Small intestine (tissue), 7 donors: Measurements from ENCODE around the gene MPRIP. TPM values are rescaled to one million over a fixed set of nuclear protein-coding genes. Genes with fewer than 3 reads are reported as not detected.
A peak's percentile ranks its signal among the peaks of the same experiment; 100 is the strongest.

Experiments
- DNase-seq, 2 donors: peaks; one replicate each; pipeline versions ENCODE4 v3.0.0 to v3.0.0-alpha.2; 2013
- FAIRE-seq: peaks from 2 replicates; lab custom pipeline; 2012; peaks lifted over from hg19 to GRCh38; lab: Jason Lieb, UNC
- H3K27ac ChIP-seq, 3 donors: one replicate each; pipeline ENCODE4 v1.5.1; 2013; ENCODE audit warnings: low read length in 2 of 3, mild to moderate bottlenecking in 2 of 3, control low read depth in 1 of 3, inconsistent platforms in 1 of 3, low read depth in 1 of 3, moderate library complexity in 1 of 3
- H3K27me3 ChIP-seq, 3 donors: one replicate each; pipeline ENCODE4 v1.6.1; 2013; ENCODE audit warnings: low read length in 3 of 3, inconsistent platforms in 1 of 3; ENCODE audit not compliant: control insufficient read depth in 3 of 3, insufficient read depth in 3 of 3
- H3K36me3 ChIP-seq, 3 donors: one replicate each; pipeline ENCODE4 v1.6.1; 2013; ENCODE audit warnings: low read length in 3 of 3, inconsistent platforms in 1 of 3, low read depth in 1 of 3, mild to moderate bottlenecking in 1 of 3, moderate library complexity in 1 of 3; ENCODE audit not compliant: control insufficient read depth in 3 of 3, insufficient read depth in 2 of 3
- H3K4me1 ChIP-seq, 3 donors: one replicate each; pipeline ENCODE4 v1.6.1; 2013; ENCODE audit warnings: low read length in 2 of 3, inconsistent platforms in 1 of 3, low read depth in 1 of 3, mild to moderate bottlenecking in 1 of 3, moderate library complexity in 1 of 3; ENCODE audit not compliant: control insufficient read depth in 3 of 3, insufficient read depth in 2 of 3
- H3K4me3 ChIP-seq, 3 donors: one replicate each; pipeline ENCODE4 v1.5.1; 2013; ENCODE audit warnings: low read length in 3 of 3, control low read depth in 1 of 3, inconsistent platforms in 1 of 3, low read depth in 1 of 3, mild to moderate bottlenecking in 1 of 3, moderate library complexity in 1 of 3
- H3K9me3 ChIP-seq, 2 donors: one replicate each; pipeline ENCODE4 v1.6.1; 2013; ENCODE audit warnings: low read depth in 1 of 2, low read length in 1 of 2; ENCODE audit not compliant: control insufficient read depth in 2 of 2, insufficient read depth in 1 of 2
- WGBS, 3 donors: extraction: QIAGEN DNeasy Blood & Tissue Kit; methylation state at CpG; one replicate each; pipeline ENCODE4 v1.1.7; 2013; 5-methylcytosine and 5-hydroxymethylcytosine counted together
- polyA plus RNA-seq, 4 donors: library from polyadenylated mRNA; stranded (reverse) in 3 of 4; unstranded in 1 of 4; fragments of 200-250 nt in 3 of 4; fragments of 120-200 nt in 1 of 4; gene quantifications; one replicate each; pipeline versions ENCODE4 v1.2.1 to v1.2.3, GENCODE V29; 2013
- donor health status: healthy with polysubstance abuse.
- donor health status: control.
- donor health status: control.
- donor health status: Bipolar disorder and iron deficiency.
- donor health status: healthy.

Gene MPRIP
- polyA plus RNA-seq, 4 donors: 98.9 to 233 (median 190) TPM

DNA sequence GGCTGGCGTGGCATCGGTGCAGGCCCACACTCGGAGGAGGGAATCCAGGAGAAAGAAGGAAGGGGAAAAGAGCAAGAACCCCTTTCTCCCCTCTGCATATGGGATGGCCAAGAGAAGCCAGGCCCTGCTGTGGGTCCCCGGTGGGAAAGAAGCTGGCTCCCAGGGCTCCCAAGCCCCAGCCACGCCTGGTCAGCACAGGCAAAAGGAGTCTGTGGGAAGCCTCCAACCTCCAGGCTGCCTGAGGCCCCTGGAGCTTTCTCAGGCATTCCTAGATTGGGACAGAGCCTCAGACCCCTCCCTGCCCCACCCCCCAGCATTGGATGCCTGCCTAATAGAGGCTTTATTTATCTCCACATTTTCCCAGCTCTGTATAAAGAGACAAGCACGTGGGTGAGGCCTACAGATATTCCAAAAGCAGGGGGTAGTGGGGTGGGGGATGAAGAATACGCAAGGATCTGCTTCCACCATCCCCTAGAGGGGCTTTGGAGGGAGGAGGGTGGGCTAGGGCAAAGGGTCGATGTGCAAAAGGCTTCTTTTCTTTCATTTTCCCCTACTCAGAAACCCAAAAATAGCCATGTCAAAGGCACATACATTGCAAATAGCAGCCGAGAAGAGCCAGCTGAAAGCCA is 56.4 kb downstream of the MPRIP start:
- Histone ChIP-seq H3K27me3 (no peaks in the 10 kb centered on the region), H3K9me3 (no peaks in the 10 kb centered on the region), H3K4me1 (peaks cover 7 to 48% (median 16%) of the 10 kb centered on the region in 3 donors), H3K36me3 (peaks cover 0 to 58% (median 3%) of the 10 kb centered on the region in 3 donors), H3K4me3 (no peak overlapping the region), H3K27ac (peak overlapping the region in 2 of 3 donors; percentile 25 to 94)
- FAIRE-seq: no peak
- peak in 1 of 2 donors; percentile 48 for DNase-seq
- 51 to 73% (median 65%) methylated on average over 8 to 9 of the region's 9 CpGs for WGBS, 3 donors

DNA sequence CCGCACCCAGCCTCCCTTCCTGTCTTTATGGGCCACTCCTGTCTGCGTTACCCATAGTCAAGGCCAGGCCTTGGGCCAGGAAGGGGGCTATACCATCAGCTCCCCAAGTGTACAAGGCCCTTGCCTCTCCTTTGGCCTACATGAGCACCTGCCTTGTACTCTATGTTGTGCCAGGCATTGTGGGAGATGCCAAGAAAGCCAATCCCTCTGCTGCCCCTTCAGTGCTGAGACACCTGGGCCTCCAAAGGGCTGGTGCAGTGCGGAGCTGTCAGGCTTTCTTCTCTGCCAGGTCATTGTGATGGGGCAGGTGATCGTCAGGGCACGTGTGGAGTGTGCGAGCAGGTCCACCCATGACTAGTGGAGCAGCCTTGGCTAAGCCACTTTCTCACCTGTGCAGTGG is 59.9 kb downstream of the MPRIP start:
- FAIRE-seq (no peak), DNase-seq (no peak)
- Histone ChIP-seq H3K9me3 (no peaks in the 10 kb centered on the region), H3K27ac (peak overlapping the region in 1 of 3 donors; percentile 19), H3K36me3 (peaks cover 0 to 80% (median 3%) of the 10 kb centered on the region in 3 donors), H3K27me3 (no peaks in the 10 kb centered on the region), H3K4me1 (peaks cover 0 to 35% (median 6%) of the 10 kb centered on the region in 3 donors), H3K4me3 (no peak overlapping the region)
- WGBS, 3 donors: 92 to 96% (median 94%) methylated on average over 6 of the region's 6 CpGs

DNA sequence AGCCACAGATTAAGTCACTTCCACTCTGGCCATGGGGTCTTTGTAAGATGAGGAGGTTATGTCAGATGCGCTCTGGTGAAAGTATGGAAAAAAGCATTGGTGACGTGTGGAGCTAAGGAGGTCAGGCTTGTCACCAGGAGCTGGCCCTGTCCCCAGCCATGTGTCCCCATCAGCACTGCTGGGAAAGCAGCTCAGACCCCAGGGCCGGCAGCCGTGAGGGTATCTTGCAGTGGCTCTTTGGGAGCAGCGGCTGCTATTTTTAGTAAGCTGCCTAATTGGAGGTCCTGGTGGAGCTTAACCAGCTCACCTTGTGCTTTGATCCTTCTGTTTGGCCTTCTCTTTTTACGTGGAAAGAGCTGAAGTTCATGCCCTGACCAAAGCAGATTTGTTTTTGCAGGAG is 60.9 kb downstream of the MPRIP start:
- 82 to 94% (median 93%) methylated on average over 6 of the region's 6 CpGs for WGBS, 3 donors
- no peak overlapping the region for H3K27ac ChIP-seq
- no peak for FAIRE-seq

DNA sequence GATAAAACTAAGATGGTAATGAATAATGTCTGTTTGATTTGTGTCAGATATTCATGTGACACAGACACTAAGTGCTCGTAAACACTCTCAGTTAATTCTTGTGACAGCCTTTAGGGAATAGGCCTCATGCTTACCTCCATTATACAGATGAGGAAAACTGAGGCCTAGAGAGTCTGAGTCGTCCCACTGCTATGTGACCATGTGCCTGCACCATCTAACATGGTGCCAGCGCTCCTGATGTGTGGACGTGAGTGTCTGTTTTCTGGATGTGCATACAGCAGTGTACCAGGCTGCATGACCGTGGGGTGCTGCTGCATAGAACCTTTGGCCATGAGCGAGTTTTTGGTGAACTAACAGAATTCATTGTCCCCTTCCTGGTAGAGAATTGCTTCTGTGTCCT is 61.8 kb downstream of the MPRIP start:
- Histone ChIP-seq H3K27me3 (no peaks in the 10 kb centered on the region), H3K27ac (no peak overlapping the region), H3K36me3 (peaks cover 0 to 85% (median 3%) of the 10 kb centered on the region in 3 donors), H3K4me3 (no peak overlapping the region), H3K4me1 (peaks cover 2 to 35% (median 4%) of the 10 kb centered on the region in 3 donors), H3K9me3 (no peaks in the 10 kb centered on the region)
- DNase-seq (no peak), FAIRE-seq (no peak)
- WGBS, 3 donors: 91 to 93% (median 93%) methylated on average over 6 of the region's 6 CpGs

More for the DNA sequence above, 60.9 kb downstream of the MPRIP start:
- DNase-seq: no peak
- H3K27me3 ChIP-seq: no peaks in the 10 kb centered on the region
- H3K36me3 ChIP-seq: peaks cover 0 to 86% (median 3%) of the 10 kb centered on the region in 3 donors
- H3K4me3 ChIP-seq: no peak overlapping the region
- no peaks in the 10 kb centered on the region for H3K9me3 ChIP-seq
- peaks cover under 1 to 35% (median 6%) of the 10 kb centered on the region in 3 donors for H3K4me1 ChIP-seq

DNA sequence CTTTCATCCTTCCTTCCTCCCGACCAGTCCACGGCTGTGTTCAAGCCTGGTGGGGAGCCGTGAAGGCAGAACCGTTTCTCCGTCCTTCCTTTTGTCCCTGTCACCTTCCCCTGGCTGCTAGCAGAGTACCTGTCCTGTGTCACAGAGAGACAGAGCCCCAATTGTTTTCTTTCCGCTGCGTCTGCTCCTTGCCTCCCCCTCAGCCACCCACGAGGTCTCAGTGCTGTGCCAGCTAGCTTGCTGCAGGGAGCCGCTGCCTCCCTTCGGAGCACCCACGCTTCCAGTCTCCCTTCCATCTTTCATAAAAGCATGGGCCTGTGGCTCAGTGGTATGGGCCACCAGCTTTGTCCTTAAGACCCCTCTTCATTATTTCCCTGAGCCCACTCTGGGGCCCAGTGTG is 62.2 kb downstream of the MPRIP start:
- Histone ChIP-seq H3K9me3 (no peaks in the 10 kb centered on the region), H3K4me3 (no peak overlapping the region), H3K36me3 (peaks cover 0 to 84% (median 3%) of the 10 kb centered on the region in 3 donors), H3K4me1 (peaks cover 6 to 36% (median 8%) of the 10 kb centered on the region in 3 donors), H3K27me3 (no peaks in the 10 kb centered on the region), H3K27ac (no peak overlapping the region)
- FAIRE-seq (no peak), DNase-seq (no peak)
- WGBS, 3 donors: 81 to 92% (median 90%) methylated on average over 11 of the region's 11 CpGs

DNA sequence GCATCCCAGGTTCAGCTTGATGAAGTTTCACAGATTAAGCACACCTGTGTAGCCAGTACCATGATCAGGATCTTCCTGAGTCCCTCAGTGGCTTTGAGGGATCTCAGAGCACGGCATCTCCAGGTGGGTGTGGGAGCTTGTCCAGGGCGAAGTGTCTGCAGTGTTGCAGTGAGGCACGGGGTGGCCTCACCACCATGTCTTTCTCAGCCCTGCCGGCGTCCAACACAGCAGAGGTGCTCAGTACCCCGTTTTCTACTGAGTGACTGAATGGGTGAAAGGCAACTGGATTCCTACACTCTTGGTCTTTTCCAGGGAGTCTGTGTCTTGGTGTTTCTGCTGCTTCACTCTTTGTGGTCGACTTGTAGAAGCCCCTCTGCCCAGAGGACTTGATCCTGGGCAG is 63.7 kb downstream of the MPRIP start:
- Histone ChIP-seq H3K27me3 (no peaks in the 10 kb centered on the region), H3K36me3 (peaks cover 0 to 75% (median 0%) of the 10 kb centered on the region in 3 donors), H3K4me1 (peaks cover 13 to 50% (median 13%) of the 10 kb centered on the region in 3 donors), H3K27ac (no peak overlapping the region), H3K4me3 (no peak overlapping the region), H3K9me3 (no peaks in the 10 kb centered on the region)
- no peak for DNase-seq
- FAIRE-seq: no peak
- WGBS, 3 donors: 93 to 94% (median 93%) methylated on average over 7 of the region's 7 CpGs

DNA sequence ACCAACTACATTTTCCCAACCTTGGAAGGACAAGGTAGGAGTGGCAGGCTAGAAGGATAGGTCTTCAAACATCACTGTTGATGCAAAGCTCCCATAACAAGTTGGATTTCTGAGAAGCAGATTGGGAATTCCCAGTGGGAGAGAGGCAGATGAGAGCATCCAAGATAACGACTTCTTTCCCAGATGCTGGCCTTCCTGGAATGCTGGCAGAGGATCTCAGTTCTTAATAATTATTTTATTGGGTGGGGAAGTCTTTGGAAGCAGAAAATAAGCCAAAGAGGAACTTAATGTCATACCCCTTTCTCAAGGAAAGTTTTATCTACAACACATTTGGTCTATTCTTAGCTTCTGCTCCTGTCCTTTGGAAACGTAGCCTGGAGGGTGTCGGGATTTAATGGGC is 64.5 kb downstream of the MPRIP start:
- WGBS, 3 donors: 49 to 86% (median 71%) methylated on average over 3 of the region's 3 CpGs
- Histone ChIP-seq H3K36me3 (peaks cover 0 to 77% (median 0%) of the 10 kb centered on the region in 3 donors), H3K27me3 (no peaks in the 10 kb centered on the region), H3K4me3 (no peak overlapping the region), H3K4me1 (peaks cover 13 to 50% (median 13%) of the 10 kb centered on the region in 3 donors), H3K9me3 (no peaks in the 10 kb centered on the region), H3K27ac (peak overlapping the region in 1 of 3 donors; percentile 10)
- DNase-seq: no peak
- no peak for FAIRE-seq

DNA sequence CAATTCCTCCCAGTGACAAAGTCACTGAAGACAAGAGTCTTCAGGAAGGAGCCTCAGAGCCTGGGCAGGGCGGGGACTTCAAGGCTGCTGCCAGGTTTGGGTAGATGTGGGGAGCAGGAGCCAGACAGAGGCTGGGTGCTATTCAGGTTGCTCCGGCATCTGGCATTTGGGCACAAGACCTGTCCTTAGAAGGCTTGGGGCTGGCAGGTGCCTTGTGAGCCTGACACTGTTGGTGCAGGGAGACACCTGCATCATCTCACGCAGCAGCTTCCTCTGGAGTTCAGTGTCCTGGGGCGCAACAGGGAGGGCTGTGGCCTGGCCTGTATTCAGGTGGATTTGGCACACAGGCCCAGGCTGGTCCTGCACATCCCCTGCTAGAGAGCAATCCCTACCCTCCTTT is 65.0 kb downstream of the MPRIP start:
- H3K4me3 ChIP-seq: no peak overlapping the region
- H3K36me3 ChIP-seq: peaks cover 0 to 77% (median 0%) of the 10 kb centered on the region in 3 donors
- FAIRE-seq (no peak), DNase-seq (no peak)
- no peaks in the 10 kb centered on the region for H3K27me3 ChIP-seq
- H3K27ac ChIP-seq: peak overlapping the region in 2 of 3 donors; percentile 10 to 80
- peaks cover 13 to 50% (median 13%) of the 10 kb centered on the region in 3 donors for H3K4me1 ChIP-seq
- 91 to 98% (median 93%) methylated on average over 4 of the region's 4 CpGs for WGBS, 3 donors
- no peaks in the 10 kb centered on the region for H3K9me3 ChIP-seq
